ENCODE data around the gene ZDHHC14.
"Not testable (repeated sequence)": the region's sequence is repeated elsewhere in the genome, so short reads cannot be mapped to it uniquely, and the experiment has no call there.

The ZDHHC14 gene

DNA sequence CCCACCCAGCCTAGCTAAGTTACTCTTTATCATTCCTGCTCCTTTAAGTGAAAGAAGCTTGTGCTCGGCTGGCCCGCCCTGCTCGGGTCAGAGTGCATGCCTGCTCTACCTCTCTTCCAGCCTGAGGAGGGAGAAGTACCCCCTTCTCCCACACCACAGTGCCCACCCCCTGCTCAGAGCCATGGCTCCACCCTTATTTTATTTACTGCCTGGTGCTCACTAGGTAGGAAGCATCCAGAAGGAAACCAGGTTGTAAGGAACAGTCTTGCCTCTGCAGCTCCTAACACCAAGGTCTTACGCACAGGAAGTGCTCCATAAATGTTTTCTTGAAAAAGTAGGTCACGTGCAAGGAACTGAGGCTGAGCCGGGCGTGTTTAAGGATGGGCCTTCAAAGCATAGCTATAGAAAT is 336.4 kb downstream of the ZDHHC14 start:
- peak; percentile 21 for DNase-seq (ENCODE audit: low read depth)

DNA sequence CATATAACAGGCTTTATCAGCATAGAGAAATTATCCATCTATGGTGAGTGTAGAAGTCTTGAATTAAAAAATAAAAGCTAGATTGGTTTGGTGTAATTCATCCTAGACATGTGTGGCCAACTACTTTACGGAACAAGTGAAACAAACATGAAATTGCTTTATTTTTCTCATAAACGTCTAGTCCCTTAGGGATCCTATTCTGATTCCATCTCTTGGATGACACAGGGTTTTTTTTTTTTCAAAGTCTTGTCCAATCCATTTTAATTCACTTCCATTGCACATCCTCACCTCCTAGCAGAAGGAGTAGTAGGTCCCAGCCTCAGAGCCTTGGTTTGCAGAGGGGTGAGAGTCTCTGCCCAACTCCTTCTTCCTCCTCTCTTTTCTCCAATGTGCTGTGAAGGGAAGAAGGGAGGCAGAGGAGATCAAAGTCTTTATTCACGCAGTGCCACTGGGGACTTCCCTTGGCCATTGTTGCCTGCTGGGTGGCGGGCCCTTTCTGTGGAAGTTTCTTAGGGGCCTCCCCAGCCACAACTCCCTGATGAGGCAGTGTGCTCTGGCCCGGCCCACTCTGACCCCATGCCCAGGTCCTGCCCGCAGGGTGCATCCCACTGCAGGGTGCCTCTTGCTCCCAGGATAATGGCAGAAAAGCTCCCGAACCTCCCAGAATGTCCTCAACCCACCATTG is 337.7 kb downstream of the ZDHHC14 start:
- DNase-seq (ENCODE audit: low read depth), result no peak

DNA sequence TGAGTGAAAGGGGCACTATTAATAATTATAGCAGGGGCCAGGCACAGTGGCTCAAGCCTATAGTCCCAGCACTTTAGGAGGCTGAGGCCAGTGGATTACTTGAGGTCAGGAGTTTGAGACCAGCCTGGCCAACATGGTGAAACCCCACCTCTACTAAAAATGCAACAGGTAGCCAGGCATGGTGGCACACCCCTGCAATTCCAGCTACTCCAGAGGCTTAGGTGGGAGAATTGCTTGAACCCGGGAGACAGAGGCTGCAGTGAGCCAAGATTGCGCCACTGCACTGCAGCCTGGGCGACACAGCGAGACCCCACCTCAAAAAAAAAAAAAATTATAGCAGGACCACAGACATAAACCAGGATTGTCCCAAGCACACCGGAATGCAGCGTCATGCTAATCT is 340.0 kb downstream of the ZDHHC14 start:
- DNase-seq (ENCODE audit: low read depth), result not testable (repeated sequence)

- no peak for DNase-seq (ENCODE audit: low read depth)
Observed at GRCh38 chr6:157721426-157721825, 340.4 kb downstream of the ZDHHC14 start.

DNA sequence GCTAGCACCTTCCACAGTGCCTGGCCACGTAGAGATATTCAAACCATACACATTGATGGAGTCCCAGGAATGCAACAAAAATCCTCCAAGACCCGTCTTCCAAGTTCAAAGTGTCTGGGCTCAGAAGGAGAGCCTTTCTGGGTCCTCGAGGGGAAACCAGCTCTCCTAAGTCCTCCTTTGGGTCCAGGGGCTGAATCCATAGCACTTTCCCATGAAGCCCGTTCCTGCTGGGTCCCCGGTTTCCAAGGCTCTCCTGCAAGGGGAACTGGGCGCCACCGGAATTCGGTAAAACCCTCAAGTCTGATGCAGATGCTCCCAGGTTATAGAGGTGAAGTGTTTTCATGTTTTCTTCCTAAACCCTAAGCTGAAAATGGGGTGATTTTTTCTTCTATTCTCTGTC is 340.8 kb downstream of the ZDHHC14 start:
- no peak for DNase-seq (ENCODE audit: low read depth)

DNA sequence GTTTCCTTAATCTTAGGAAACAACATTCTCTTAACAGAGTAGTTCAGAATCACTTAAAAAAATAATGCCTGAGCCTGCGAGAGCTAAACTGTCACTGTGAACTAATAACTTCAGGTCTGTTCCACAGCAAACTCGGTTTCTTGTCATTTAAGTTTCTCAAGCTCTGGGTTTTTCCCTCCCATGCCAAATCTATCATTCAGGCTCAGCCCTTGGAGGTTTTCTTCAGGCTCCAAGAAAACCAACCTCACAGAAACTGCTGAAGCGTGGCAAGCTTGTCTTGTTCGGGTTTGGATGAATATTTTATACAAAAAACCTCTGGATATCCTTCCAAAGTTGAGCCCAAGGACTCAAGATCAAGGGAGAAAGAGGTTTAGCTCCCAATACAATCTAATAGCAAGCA is 342.4 kb downstream of the ZDHHC14 start:
- no peak for DNase-seq (ENCODE audit: low read depth)

GRCh38 chr6:157724138-157724820 is 343.3 kb downstream of the ZDHHC14 start:
- no peak for DNase-seq (ENCODE audit: low read depth)

GRCh38 chr6:157724960-157725741 is 344.2 kb downstream of the ZDHHC14 start:
- DNase-seq (ENCODE audit: low read depth), result peak; percentile 79

- DNase-seq (ENCODE audit: low read depth), result no peak
Observed at GRCh38 chr6:157725836-157726235, 344.8 kb downstream of the ZDHHC14 start.

GRCh38 chr6:157726892-157727628 is 346.1 kb downstream of the ZDHHC14 start:
- peak; percentile 86 for DNase-seq (ENCODE audit: low read depth)
